D721Med (cell line): ENCODE data around the gene PLAGL1.
"Not testable (repeated sequence)": the region's sequence is repeated elsewhere in the genome, so short reads cannot be mapped to it uniquely, and the experiment has no call there.

Experiments used
- DNase-seq: peaks from one replicate; pipeline ENCODE4 v3.0.0; 2011; ENCODE audit warnings: low spot score; ENCODE audit not compliant: insufficient read length
- FAIRE-seq: peaks from 2 replicates; lab custom pipeline; 2011; peaks lifted over from hg19 to GRCh38; lab: Jason Lieb, UNC
- CTCF ChIP-seq: IDR thresholded peaks from 2 replicates; pipeline ENCODE4 v1.5.1; 2012; ENCODE audit warnings: mild to moderate bottlenecking, control low read depth; ENCODE audit not compliant: insufficient read depth; ENCODE audit errors: missing control alignments

PLAGL1 gene

GRCh38 chr6:144023216-144023615 lies 15.2 kb upstream of the PLAGL1 start:
- TF ChIP-seq CTCF, result no peak
- FAIRE-seq (no peak), DNase-seq (no peak)

DNA sequence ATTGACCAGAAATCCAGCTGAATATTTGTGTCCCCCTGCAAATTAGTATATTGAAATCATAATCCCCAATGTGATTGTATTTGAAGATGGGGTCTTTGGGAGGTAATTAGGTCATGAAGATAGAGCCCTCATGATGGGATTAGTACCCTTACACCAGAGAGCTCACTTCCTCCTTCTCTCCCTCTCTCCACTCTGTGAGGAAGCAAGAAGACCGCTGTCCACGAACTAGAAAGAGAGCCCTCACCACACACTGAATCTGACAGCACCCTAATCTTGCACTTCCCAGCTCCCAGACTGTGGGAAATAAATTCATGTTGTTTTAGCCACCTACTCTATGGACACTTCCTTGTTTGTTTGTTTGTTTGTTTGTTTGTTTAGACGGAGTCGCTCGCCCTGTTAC lies 11.9 kb upstream of the PLAGL1 start:
- DNase-seq (no peak), FAIRE-seq (no peak)
- TF ChIP-seq CTCF, result no peak

- TF ChIP-seq CTCF, result no peak
- FAIRE-seq, result no peak
- no peak for DNase-seq
Measured at GRCh38 chr6:144017166-144018094, 9.4 kb upstream of the PLAGL1 start.

DNA sequence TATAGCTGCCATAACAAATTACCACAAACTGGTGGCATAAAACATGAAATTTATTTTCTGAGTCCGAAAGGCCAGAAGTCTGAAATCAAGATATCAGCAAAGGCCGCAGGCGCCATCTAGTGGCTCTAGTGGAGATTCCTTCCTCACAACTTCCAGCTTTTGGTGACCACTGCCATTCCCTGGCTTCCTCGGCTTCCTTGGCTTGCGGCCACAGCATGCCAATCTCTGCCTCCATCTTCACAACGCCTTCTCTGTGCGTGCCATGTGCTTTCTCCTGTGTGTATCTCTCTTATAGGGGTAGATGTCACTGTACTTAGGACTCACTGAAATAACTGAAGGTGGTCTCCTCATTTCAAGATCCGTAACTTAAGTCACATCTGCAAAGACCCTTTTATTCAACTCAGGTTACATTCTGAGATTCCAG lies 5.4 kb upstream of the PLAGL1 start:
- peak; percentile 88 for TF ChIP-seq CTCF
- FAIRE-seq, result no peak
- no peak for DNase-seq

GRCh38 chr6:144012534-144012933 lies 4.5 kb upstream of the PLAGL1 start:
- TF ChIP-seq CTCF, result no peak
- no peak for DNase-seq
- no peak for FAIRE-seq

DNA sequence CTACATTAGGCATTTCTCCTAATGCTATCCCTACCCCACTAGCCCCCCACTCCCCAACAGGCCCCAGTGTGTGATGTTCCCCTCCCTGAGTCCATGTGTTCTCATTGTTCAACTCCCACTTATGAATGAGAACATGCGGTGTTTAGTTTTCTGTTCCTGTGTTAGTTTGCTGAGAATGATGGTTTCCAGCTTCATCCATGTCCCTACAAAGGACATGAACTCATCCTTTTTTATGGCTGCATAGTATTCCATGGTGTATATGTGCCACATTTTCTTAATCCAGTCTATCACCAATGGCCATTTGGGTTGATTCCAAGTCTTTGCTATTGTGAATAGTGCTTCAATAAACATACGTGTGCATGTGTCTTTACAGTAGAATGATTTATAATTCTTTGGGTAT lies 1.6 kb upstream of the PLAGL1 start:
- not testable (repeated sequence) for FAIRE-seq, DNase-seq

GRCh38 chr6:144008846-144009245 lies 787 bp upstream of the PLAGL1 start:
- DNase-seq (no peak), FAIRE-seq (no peak)
- no peak for TF ChIP-seq CTCF
